K562 (cell line): ENCODE data around the gene BOLA3.

ENCODE experiments used
- CEBPZ ChIP-seq: fragments of 150-350 bp; IDR thresholded peaks from 2 replicates; pipeline ENCODE4 v1.6.1; 2014; ENCODE audit warnings: low read depth, mild to moderate bottlenecking, low read length, borderline replicate concordance
- CGGBP1 ChIP-seq: fragments of 250-450 bp; sonication (Bioruptor Pico); IDR thresholded peaks from 2 replicates; pipeline ENCODE4 v1.9.0; 2021; ENCODE audit warnings: mild to moderate bottlenecking
- CTCF ChIP-seq, 3 experiments: IDR thresholded peaks in 2 of 3; conservative IDR thresholded peaks in 1 of 3; 2 replicates each; pipeline ENCODE4 v1.5.1; 2011 to 2012; ENCODE audit warnings: low read length in 3 of 3, mild to moderate bottlenecking in 3 of 3, control low read depth in 2 of 3, improper control_type of control experiment in 1 of 3, inconsistent platforms in 1 of 3, low read depth in 1 of 3, mixed read lengths in 1 of 3, moderate library complexity in 1 of 3; ENCODE audit not compliant: insufficient read depth in 2 of 3
- MAFK ChIP-seq: IDR thresholded peaks from 2 replicates; pipeline ENCODE4 v1.6.1; 2011; ENCODE audit warnings: low read length, improper control_type of control experiment
- MYC ChIP-seq, 2 experiments: fragments of 250-450 bp in 1 of 2; sonication (Bioruptor Pico) in 1 of 2; IDR thresholded peaks; 2 replicates each; pipeline versions ENCODE4 v1.5.1 to v1.6.1; 2012 to 2021; ENCODE audit warnings: low read depth in 2 of 2, borderline replicate concordance in 1 of 2, improper control_type of control experiment in 1 of 2, low read length in 1 of 2, mild to moderate bottlenecking in 1 of 2, moderate library complexity in 1 of 2
- NR3C1 ChIP-seq: sonication (generic); formaldehyde crosslinking; IDR thresholded peaks from 2 replicates; pipeline ENCODE4 v1.8.1; 2022; ENCODE audit warnings: missing genetic modification reagents
- RBM22 ChIP-seq: fragments of 200-400 bp; formaldehyde crosslinking; IDR thresholded peaks from 2 replicates; pipeline ENCODE4 v1.6.1; 2018; ENCODE audit warnings: low read length, low read depth; ENCODE audit not compliant: poor library complexity, severe bottlenecking
- RCOR1 ChIP-seq, 2 experiments: IDR thresholded peaks; 2 replicates each; pipeline ENCODE4 v1.6.1; 2012; ENCODE audit warnings: low read depth in 2 of 2, low read length in 2 of 2, borderline replicate concordance in 1 of 2, improper control_type of control experiment in 1 of 2
- SMC3 ChIP-seq: conservative IDR thresholded peaks from 2 replicates; pipeline ENCODE4 v1.6.1; 2011; ENCODE audit warnings: low read depth, low read length, improper control_type of control experiment; ENCODE audit not compliant: insufficient read depth
- YY1 ChIP-seq, 3 experiments: IDR thresholded peaks; 2 replicates each; pipeline ENCODE4 v1.6.1; 2011; ENCODE audit warnings: low read length in 2 of 3, mild to moderate bottlenecking in 2 of 3, moderate library complexity in 2 of 3, borderline replicate concordance in 1 of 3, control low read depth in 1 of 3, low read depth in 1 of 3; ENCODE audit not compliant: insufficient read depth in 3 of 3, insufficient replicate concordance in 2 of 3, control insufficient read depth in 1 of 3, insufficient read length in 1 of 3; ENCODE audit errors: extremely low read depth in 1 of 3
- ZBTB8A ChIP-seq: fragments of 450-650 bp; IDR thresholded peaks from 2 replicates; pipeline ENCODE4 v1.6.1; 2018; ENCODE audit warnings: mild to moderate bottlenecking, moderate library complexity; ENCODE audit not compliant: partially characterized antibody

GRCh38 chr2:74111380-74111779 is 36.3 kb downstream of the BOLA3 start:
- no peak for TF ChIP-seq MAFK
- TF ChIP-seq CTCF (IDR thresholded peaks at IDR 0.05 in 2 of 3, conservative IDR thresholded peaks at IDR 0.05 in 1 of 3; ENCODE audit: insufficient read depth in 2 of 3, low read depth in 1 of 3, low read length in 3 of 3) = no peak
- TF ChIP-seq SMC3 = no peak
- no peak for TF ChIP-seq CEBPZ
- TF ChIP-seq ZBTB8A = no peak
- TF ChIP-seq CGGBP1 = no peak
- TF ChIP-seq RBM22 = no peak
- TF ChIP-seq RCOR1 (IDR thresholded peaks at IDR 0.05; ENCODE audit: borderline replicate concordance in 1 of 2, low read depth in 2 of 2, low read length in 2 of 2) = no peak
- no peak for TF ChIP-seq YY1 (IDR thresholded peaks at IDR 0.05; ENCODE audit: borderline replicate concordance in 1 of 3, control insufficient read depth in 1 of 3, extremely low read depth in 1 of 3, insufficient read depth in 3 of 3, insufficient read length in 1 of 3, insufficient replicate concordance in 2 of 3, low read depth in 1 of 3, low read length in 2 of 3)
- no peak for TF ChIP-seq MYC (IDR thresholded peaks at IDR 0.05; ENCODE audit: low read depth, low read length)
- TF ChIP-seq MYC (CRISPR knock-in tag; IDR thresholded peaks at IDR 0.05; ENCODE audit: borderline replicate concordance, low read depth) = no peak
- TF ChIP-seq NR3C1 (CRISPR knock-in tag) = no peak
